ENCODE data around the gene RUNX2. TPM values are rescaled to one million over a fixed set of nuclear protein-coding genes. Genes with fewer than 3 reads are reported as not detected.

Gene RUNX2
- total RNA-seq, 4 donors from 2014 or later, result 0.26 to 6.2 (median 2.1) TPM

DNA sequence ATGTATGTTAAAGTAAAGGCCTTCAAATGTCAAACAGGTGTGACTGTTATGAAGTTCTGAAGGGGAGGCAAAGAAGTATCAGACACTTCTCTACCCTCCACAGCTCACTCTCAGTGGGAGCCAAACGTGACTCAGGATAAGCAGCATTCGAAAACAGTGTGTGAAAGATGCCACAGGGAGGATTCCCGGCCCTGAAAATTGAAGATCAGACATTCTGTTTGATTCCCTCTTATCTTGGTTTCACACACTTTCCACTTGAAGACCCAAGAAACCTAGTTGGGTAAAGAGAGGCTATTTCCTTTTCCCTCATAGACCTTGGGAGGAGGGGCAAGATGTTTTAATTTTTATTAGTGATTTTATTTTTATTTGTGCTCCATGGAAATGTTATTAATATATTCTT, 213.8 kb downstream of the RUNX2 start:
- H3K9me3 ChIP-seq, result no peaks in the 10 kb centered on the region
- no peaks in the 10 kb centered on the region for H3K4me1 ChIP-seq
- TF ChIP-seq, protein P1, sequence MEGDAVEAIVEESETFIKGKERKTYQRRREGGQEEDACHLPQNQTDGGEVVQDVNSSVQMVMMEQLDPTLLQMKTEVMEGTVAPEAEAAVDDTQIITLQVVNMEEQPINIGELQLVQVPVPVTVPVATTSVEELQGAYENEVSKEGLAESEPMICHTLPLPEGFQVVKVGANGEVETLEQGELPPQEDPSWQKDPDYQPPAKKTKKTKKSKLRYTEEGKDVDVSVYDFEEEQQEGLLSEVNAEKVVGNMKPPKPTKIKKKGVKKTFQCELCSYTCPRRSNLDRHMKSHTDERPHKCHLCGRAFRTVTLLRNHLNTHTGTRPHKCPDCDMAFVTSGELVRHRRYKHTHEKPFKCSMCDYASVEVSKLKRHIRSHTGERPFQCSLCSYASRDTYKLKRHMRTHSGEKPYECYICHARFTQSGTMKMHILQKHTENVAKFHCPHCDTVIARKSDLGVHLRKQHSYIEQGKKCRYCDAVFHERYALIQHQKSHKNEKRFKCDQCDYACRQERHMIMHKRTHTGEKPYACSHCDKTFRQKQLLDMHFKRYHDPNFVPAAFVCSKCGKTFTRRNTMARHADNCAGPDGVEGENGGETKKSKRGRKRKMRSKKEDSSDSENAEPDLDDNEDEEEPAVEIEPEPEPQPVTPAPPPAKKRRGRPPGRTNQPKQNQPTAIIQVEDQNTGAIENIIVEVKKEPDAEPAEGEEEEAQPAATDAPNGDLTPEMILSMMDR (IDR thresholded peaks at IDR 0.05), result no peak
- H3K4me3 ChIP-seq, result no peak overlapping the region
- no peak overlapping the region for H3K27ac ChIP-seq
- no peaks in the 10 kb centered on the region for H3K36me3 ChIP-seq
- H3K27me3 ChIP-seq, result no peaks in the 10 kb centered on the region
- intact Hi-C loops (cut with DNase I; ENCODE audit: low total_unique reads), result no loop called here
- no peak for DNase-seq

DNA sequence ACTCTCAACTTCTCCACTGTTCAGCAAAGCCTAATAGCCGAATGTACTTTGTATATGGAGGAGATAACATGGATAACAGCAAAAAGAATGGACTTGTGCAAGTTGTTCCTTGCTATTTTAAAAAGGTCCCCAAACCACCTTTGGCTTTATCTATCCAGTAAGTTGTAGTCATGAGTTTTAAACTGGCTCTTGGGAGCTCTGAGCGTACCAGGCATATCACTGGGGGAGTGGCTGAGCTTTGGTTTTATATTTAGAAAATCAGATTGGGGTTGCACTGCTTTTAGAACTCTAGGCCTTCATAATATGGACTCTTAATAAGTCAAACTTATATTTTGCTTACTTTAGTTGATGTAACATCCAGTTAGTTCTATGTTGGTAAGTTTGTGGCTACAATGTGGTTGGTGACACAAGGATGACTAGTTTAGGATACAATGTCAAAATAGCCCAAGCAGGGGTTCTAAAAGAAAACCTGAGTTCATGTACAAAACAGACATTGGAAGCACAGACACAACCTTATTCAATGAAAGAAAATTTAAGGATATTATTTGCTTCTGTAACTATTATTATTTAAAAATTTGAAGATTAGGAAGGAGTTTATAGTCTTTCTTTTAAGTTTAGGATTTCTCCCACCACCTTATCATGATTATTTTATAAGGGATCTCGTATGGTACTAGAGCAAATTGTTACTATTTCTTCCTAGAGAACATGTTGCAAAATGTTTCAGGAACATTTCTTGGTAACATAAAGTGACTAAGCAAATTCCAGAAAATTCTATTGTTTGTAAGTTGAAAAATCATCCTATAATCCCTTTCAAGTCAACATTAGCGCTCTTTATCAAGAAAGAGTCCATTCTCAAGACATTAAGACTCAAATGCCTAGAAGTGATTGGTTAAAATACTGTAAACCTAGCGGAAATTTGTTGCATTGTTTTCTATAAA, 215.4 kb downstream of the RUNX2 start:
- Histone ChIP-seq H3K27ac (no peak overlapping the region), H3K4me1 (no peaks in the 10 kb centered on the region), H3K36me3 (no peaks in the 10 kb centered on the region), H3K4me3 (no peak overlapping the region), H3K9me3 (no peaks in the 10 kb centered on the region), H3K27me3 (no peaks in the 10 kb centered on the region)
- intact Hi-C loops (cut with DNase I; ENCODE audit: low total_unique reads), result no loop called here
- TF ChIP-seq, protein P1 (IDR thresholded peaks at IDR 0.05), result no peak
- TF ChIP-seq POLR2A (IDR thresholded peaks at IDR 0.05), result no peak
- DNase-seq, result no peak

- DNase-seq, result no peak
Measured at GRCh38 chr6:45545416-45545815, 217.3 kb downstream of the RUNX2 start.

DNA sequence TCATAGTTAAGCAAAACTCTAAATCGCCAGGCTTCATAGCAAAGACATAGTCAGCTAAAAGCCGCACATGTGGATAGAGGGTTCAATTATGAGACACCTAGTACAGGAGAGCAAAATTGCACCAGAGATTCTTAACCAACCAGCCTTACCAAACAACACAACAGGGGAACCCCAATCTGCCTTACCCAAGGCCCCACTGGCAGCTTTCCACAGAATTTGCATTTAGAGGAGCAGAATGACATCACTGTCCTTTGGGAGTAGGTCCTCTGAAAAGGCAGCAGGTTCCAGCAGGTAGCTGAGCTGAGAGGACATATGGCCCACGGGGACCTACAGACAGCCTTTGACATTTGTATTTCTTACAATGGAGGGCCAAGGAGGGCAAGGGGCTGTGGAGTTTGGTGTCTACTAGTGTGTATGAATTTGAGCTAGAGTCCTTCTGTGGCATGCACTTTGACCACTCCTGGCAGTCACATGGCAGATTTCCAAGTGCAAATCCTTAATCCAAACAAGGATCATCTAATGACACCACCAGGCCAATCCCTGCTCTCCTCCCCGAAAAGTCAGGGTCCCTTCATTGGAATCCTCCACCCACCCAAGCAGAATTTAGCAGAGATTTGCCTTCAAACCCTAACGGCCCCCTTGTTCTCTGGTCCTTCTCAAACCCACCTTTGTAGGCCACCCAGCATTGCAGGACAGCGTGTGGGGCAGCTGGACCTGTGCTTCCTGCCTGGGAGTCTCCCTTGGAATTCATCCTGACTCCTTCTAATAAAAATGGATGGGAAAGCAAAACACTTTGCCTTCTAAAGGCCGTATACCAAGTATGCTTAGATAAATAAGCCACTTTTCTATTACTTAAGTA, 220.8 kb downstream of the RUNX2 start:
- Histone ChIP-seq H3K9me3 (no peaks in the 10 kb centered on the region), H3K4me3 (no peak overlapping the region), H3K27ac (no peak overlapping the region), H3K36me3 (no peaks in the 10 kb centered on the region), H3K4me1 (no peaks in the 10 kb centered on the region), H3K27me3 (no peaks in the 10 kb centered on the region)
- DNase-seq, result no peak
- TF ChIP-seq, protein P1 (IDR thresholded peaks at IDR 0.05), result no peak
- TF ChIP-seq POLR2A (IDR thresholded peaks at IDR 0.05), result no peak
- intact Hi-C loops (cut with DNase I; ENCODE audit: low total_unique reads), result no loop called here

More at GRCh38 chr6:45545416-45545815, 217.3 kb downstream of the RUNX2 start:
- H3K9me3 ChIP-seq, result no peaks in the 10 kb centered on the region
- no peak overlapping the region for H3K27ac ChIP-seq
- no peaks in the 10 kb centered on the region for H3K27me3 ChIP-seq
- no peaks in the 10 kb centered on the region for H3K4me1 ChIP-seq
- no peak overlapping the region for H3K4me3 ChIP-seq
- TF ChIP-seq POLR2A (IDR thresholded peaks at IDR 0.05), result no peak
- TF ChIP-seq, protein P1 (IDR thresholded peaks at IDR 0.05), result no peak
- no peaks in the 10 kb centered on the region for H3K36me3 ChIP-seq
- intact Hi-C loops (cut with DNase I; ENCODE audit: low total_unique reads), result no loop called here

DNA sequence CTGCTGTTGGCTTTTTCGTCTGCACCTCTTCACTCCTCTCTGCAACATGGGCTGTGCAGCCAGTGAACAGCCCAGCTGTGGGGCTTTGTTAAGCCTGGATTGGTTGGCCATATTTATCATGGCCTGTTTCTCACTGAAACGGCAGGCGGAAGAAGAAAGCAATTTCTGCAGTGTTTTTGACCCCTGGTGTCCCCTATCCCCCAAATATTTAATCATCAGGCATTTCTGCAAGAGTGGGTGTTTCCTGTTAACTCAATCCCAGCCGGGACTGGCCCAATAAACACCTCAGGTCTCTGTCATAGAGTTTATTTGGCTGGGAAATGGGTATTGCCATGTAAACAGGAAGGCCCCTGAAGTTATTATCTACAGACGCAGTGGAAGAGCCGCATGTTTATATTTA, 224.4 kb downstream of the RUNX2 start:
- peaks cover 0 to 7% of the 10 kb centered on the region in 2 donors for H3K4me1 ChIP-seq

More for the DNA sequence above, 224.4 kb downstream of the RUNX2 start:
- no peak for DNase-seq
- TF ChIP-seq, protein P1 (IDR thresholded peaks at IDR 0.05), result no peak
- no peak for TF ChIP-seq POLR2A (IDR thresholded peaks at IDR 0.05)
- H3K27ac ChIP-seq, result no peak overlapping the region
- H3K9me3 ChIP-seq, result no peaks in the 10 kb centered on the region
- no peak overlapping the region for H3K4me3 ChIP-seq
- no peaks in the 10 kb centered on the region for H3K27me3 ChIP-seq
- no peaks in the 10 kb centered on the region for H3K36me3 ChIP-seq
- intact Hi-C loops (cut with DNase I; ENCODE audit: low total_unique reads), result no loop called here

Measured in uterus (tissue), 4 donors.